ENCODE results near the gene NTNG1.

- TF ChIP-seq EZH2 (IDR thresholded peaks at IDR 0.05; ENCODE audit: insufficient read depth, low read length) (no peak), CTCF (IDR thresholded peaks at IDR 0.05; ENCODE audit: insufficient read depth, low read depth, low read length) (peak; percentile 55)
These were observed 136.2 kb downstream of the NTNG1 start for GRCh38 chr1:107277022-107277421.
